ENCODE measurements around the gene NCOA1.
"Not testable (repeated sequence)": the region's sequence is repeated elsewhere in the genome, so short reads cannot be mapped to it uniquely, and the experiment has no call there.

The NCOA1 gene

GRCh38 chr2:24542269-24542872 lies 51.3 kb downstream of the NCOA1 start:
- no peak for DNase-seq

GRCh38 chr2:24543252-24543651 lies 52.2 kb downstream of the NCOA1 start:
- no peak for DNase-seq

GRCh38 chr2:24544456-24545115 lies 53.5 kb downstream of the NCOA1 start:
- DNase-seq, result no peak

- no peak for DNase-seq
Observed at GRCh38 chr2:24546669-24547068, 55.6 kb downstream of the NCOA1 start.

GRCh38 chr2:24548058-24548457 lies 57.0 kb downstream of the NCOA1 start:
- no peak for DNase-seq

- DNase-seq, result not testable (repeated sequence)
Observed at GRCh38 chr2:24550301-24550700, 59.2 kb downstream of the NCOA1 start.

- DNase-seq, result no peak
Observed at GRCh38 chr2:24551016-24551415, 60.0 kb downstream of the NCOA1 start.

- DNase-seq, result no peak
Observed at GRCh38 chr2:24552836-24553235, 61.8 kb downstream of the NCOA1 start.

- no peak for DNase-seq
Observed at GRCh38 chr2:24558781-24559472, 67.9 kb downstream of the NCOA1 start.

- no peak for DNase-seq
Observed at GRCh38 chr2:24559473-24560113, 68.5 kb downstream of the NCOA1 start.

GRCh38 chr2:24565537-24565936 lies 74.5 kb downstream of the NCOA1 start:
- DNase-seq, result no peak

GRCh38 chr2:24566209-24566608 lies 75.2 kb downstream of the NCOA1 start:
- DNase-seq, result no peak

- DNase-seq, result no peak
Observed at GRCh38 chr2:24566630-24567029, 75.6 kb downstream of the NCOA1 start.

GRCh38 chr2:24568551-24568950 lies 77.5 kb downstream of the NCOA1 start:
- peak; percentile 70 for DNase-seq

- not testable (repeated sequence) for DNase-seq
Observed at GRCh38 chr2:24569565-24569964, 78.5 kb downstream of the NCOA1 start.

- DNase-seq, result no peak
Observed at GRCh38 chr2:24570225-24570624, 79.2 kb downstream of the NCOA1 start.

- no peak for DNase-seq
Observed at GRCh38 chr2:24571828-24572442, 80.9 kb downstream of the NCOA1 start.

- DNase-seq, result no peak
Observed at GRCh38 chr2:24576146-24576545, 85.1 kb downstream of the NCOA1 start.

- no peak for DNase-seq
Observed at GRCh38 chr2:24576617-24577016, 85.6 kb downstream of the NCOA1 start.

GRCh38 chr2:24577481-24577880 lies 86.4 kb downstream of the NCOA1 start:
- DNase-seq, result no peak

- DNase-seq, result no peak
Observed at GRCh38 chr2:24579053-24579803, 88.2 kb downstream of the NCOA1 start.

- DNase-seq, result no peak
Observed at GRCh38 chr2:24580561-24580960, 89.5 kb downstream of the NCOA1 start.

GRCh38 chr2:24581971-24582370 lies 90.9 kb downstream of the NCOA1 start:
- DNase-seq, result not testable (repeated sequence)

All from NCI-H1105 treated with DMSO at 0.1 percent for 48 hours (cell line).